ENCODE data around the gene PDCL3. TPM values are rescaled to one million over a fixed set of nuclear protein-coding genes. Genes with fewer than 3 reads are reported as not detected.

The PDCL3 gene
- total RNA-seq (2014; rRNA removed; shearing (Covaris generic); ENCODE audit: low replicate concordance): 9.8 and 16.2 TPM in 2 replicates

DNA sequence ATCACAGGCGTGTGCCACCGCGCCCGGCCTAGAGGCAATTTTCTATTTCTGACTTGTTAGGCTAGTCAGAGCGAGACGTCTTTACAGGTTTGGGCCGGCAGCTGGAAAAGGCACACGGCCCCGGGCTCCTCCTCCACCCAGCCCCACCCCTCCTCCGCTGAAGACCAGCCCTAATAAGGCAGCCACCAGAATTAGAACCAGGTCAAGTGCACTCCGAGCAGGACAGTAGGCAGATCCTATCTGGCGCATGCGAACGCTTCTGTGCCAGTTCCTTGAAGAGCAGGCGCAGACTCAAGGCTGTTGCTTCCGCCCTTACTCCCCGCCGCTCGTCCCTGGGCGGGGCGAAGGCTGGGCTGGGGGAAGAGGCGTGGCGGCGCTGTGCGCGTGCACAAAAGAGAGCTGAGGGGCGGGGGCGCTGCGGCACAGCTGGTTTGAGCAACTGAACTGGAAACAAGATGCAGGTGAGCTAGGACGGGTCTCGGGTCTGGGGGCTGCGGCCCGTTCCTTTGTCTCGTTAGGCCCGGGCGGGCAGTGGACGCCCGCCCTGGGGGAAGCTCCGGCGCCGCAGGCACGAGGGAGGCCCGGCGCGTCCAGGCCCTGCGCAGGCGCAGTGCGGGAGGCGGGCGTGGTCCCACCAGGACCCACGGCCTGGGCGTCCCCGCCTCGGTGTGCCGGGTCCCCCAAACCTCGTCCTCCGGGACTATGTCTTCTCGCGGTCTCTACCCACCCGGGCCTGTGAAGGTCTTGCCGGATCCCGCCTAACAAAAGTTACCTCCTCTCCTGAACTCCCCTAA lies at the start of gene PDCL3:
Gene PDCL3 (plus strand): TSS at position 381 of the 794 bp plus-strand sequence. CDS start 75 bp downstream, at position 456.
- H3K4me1 ChIP-seq (ENCODE audit: low read length): peaks cover 39% of the 10 kb centered on the region
- H3K9ac ChIP-seq (ENCODE audit: low read length): peak within 1 kb of the TSS; percentile 95
- peak within 1 kb of the TSS; percentile 96 for H3K4me3 ChIP-seq (ENCODE audit: low read length)
- no peaks in the 10 kb centered on the region for H3K9me2 ChIP-seq (replicated peaks; ENCODE audit: insufficient read depth, low read length)
- H3K27ac ChIP-seq (ENCODE audit: low read length): peak within 1 kb of the TSS; percentile 89
- DNase-seq: peak; percentile 99
- H3K36me3 ChIP-seq (ENCODE audit: insufficient read depth, low read length): no peaks in the 10 kb centered on the region
- H4K20me1 ChIP-seq (ENCODE audit: insufficient read depth, low read depth, low read length): no peaks in the 10 kb centered on the region
- no peaks in the 10 kb centered on the region for H3K27me3 ChIP-seq (ENCODE audit: low read length)
- H3K9me3 ChIP-seq (ENCODE audit: low read length): no peaks in the 10 kb centered on the region
- peaks cover 22% of the 10 kb centered on the region for H3K79me2 ChIP-seq (ENCODE audit: low read length)
- peak within 1 kb of the TSS; percentile 76 for H2AFZ ChIP-seq (ENCODE audit: low read length)
- peak within 1 kb of the TSS; percentile 92 for H3K4me2 ChIP-seq (ENCODE audit: low read depth, low read length, poor library complexity, severe bottlenecking)

DNA sequence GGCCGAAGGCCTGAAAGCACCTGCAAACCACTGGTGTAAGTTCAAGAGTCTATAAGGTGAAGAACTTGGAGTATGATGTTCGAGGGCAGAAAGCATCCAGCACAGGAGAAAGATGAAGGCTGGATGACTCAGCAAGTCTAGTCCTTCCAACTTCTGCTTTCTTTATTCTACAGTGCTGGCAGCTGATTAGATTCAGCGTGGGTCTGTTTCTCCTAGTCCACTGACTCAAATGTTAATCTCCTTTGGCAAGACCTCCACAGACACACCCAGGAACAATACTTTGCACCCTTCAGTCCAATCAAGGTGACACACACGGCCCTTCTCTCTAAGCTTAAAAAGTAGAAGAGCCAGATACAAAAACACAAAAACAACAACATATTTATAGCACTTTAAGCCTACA lies 49.1 kb upstream of the PDCL3 start:
- H3K27me3 ChIP-seq (ENCODE audit: low read length): no peaks in the 10 kb centered on the region
- peak overlapping the region; percentile 81 for H2AFZ ChIP-seq (ENCODE audit: low read length)
- no peaks in the 10 kb centered on the region for H3K9me2 ChIP-seq (replicated peaks; ENCODE audit: insufficient read depth, low read length)
- H3K4me1 ChIP-seq (ENCODE audit: low read length): peaks cover 8% of the 10 kb centered on the region
- H4K20me1 ChIP-seq (ENCODE audit: insufficient read depth, low read depth, low read length): no peaks in the 10 kb centered on the region
- H3K9me3 ChIP-seq (ENCODE audit: low read length): no peaks in the 10 kb centered on the region
- no peaks in the 10 kb centered on the region for H3K79me2 ChIP-seq (ENCODE audit: low read length)
- H3K9ac ChIP-seq (ENCODE audit: low read length): no peak overlapping the region
- no peak overlapping the region for H3K4me3 ChIP-seq (ENCODE audit: low read length)
- peak; percentile 71 for DNase-seq
- no peaks in the 10 kb centered on the region for H3K36me3 ChIP-seq (ENCODE audit: insufficient read depth, low read length)
- H3K4me2 ChIP-seq (ENCODE audit: low read depth, low read length, poor library complexity, severe bottlenecking): no peak overlapping the region
- H3K27ac ChIP-seq (ENCODE audit: low read length): no peak overlapping the region

- H4K20me1 ChIP-seq (ENCODE audit: insufficient read depth, low read depth, low read length): no peaks in the 10 kb centered on the region
- no peak overlapping the region for H3K4me3 ChIP-seq (ENCODE audit: low read length)
Measured at GRCh38 chr2:100517556-100517955, 45.2 kb upstream of the PDCL3 start.

GRCh38 chr2:100518801-100519200 lies 44.0 kb upstream of the PDCL3 start:
- H3K79me2 ChIP-seq (ENCODE audit: low read length): no peaks in the 10 kb centered on the region
- H3K27me3 ChIP-seq (ENCODE audit: low read length): no peaks in the 10 kb centered on the region
- H3K36me3 ChIP-seq (ENCODE audit: insufficient read depth, low read length): no peaks in the 10 kb centered on the region

More at GRCh38 chr2:100517556-100517955, 45.2 kb upstream of the PDCL3 start:
- Histone ChIP-seq H2AFZ (ENCODE audit: low read length) (no peak overlapping the region), H3K27me3 (ENCODE audit: low read length) (no peaks in the 10 kb centered on the region), H3K36me3 (ENCODE audit: insufficient read depth, low read length) (no peaks in the 10 kb centered on the region), H3K9me2 (replicated peaks; ENCODE audit: insufficient read depth, low read length) (no peaks in the 10 kb centered on the region), H3K9me3 (ENCODE audit: low read length) (no peaks in the 10 kb centered on the region), H3K27ac (ENCODE audit: low read length) (no peak overlapping the region), H3K4me1 (ENCODE audit: low read length) (peaks cover 8% of the 10 kb centered on the region), H3K9ac (ENCODE audit: low read length) (no peak overlapping the region), H3K79me2 (ENCODE audit: low read length) (no peaks in the 10 kb centered on the region), H3K4me2 (ENCODE audit: low read depth, low read length, poor library complexity, severe bottlenecking) (no peak overlapping the region)
- no peak for DNase-seq

DNA sequence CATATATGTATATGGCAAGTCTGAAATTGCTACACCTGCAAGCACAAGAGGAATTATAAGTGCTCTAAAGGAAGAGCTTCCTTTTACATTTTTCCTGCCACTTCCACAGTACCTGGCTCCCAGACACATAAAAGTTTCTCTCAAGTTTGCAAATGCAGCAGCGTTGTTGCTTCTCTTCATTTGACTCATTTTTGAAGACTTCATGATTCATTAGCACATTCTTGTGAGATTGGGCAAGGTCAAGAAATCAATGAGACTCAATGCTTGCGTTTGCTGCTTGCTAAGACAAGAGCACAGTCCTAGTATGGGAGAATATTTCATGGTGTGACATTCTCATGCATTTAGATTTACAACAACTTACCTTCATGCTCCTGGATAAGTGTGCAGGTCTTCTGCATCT lies 42.6 kb upstream of the PDCL3 start:
- Histone ChIP-seq H4K20me1 (ENCODE audit: insufficient read depth, low read depth, low read length) (no peaks in the 10 kb centered on the region), H3K4me2 (ENCODE audit: low read depth, low read length, poor library complexity, severe bottlenecking) (no peak overlapping the region), H3K27ac (ENCODE audit: low read length) (no peak overlapping the region), H3K9me2 (replicated peaks; ENCODE audit: insufficient read depth, low read length) (no peaks in the 10 kb centered on the region), H3K27me3 (ENCODE audit: low read length) (no peaks in the 10 kb centered on the region), H3K36me3 (ENCODE audit: insufficient read depth, low read length) (no peaks in the 10 kb centered on the region), H3K9me3 (ENCODE audit: low read length) (no peaks in the 10 kb centered on the region), H3K4me3 (ENCODE audit: low read length) (no peak overlapping the region), H2AFZ (ENCODE audit: low read length) (no peak overlapping the region), H3K9ac (ENCODE audit: low read length) (no peak overlapping the region), H3K4me1 (ENCODE audit: low read length) (no peaks in the 10 kb centered on the region), H3K79me2 (ENCODE audit: low read length) (no peaks in the 10 kb centered on the region)
- DNase-seq: no peak

More at GRCh38 chr2:100518801-100519200, 44.0 kb upstream of the PDCL3 start:
- no peak overlapping the region for H3K9ac ChIP-seq (ENCODE audit: low read length)
- no peak overlapping the region for H2AFZ ChIP-seq (ENCODE audit: low read length)
- no peak overlapping the region for H3K27ac ChIP-seq (ENCODE audit: low read length)
- H3K4me2 ChIP-seq (ENCODE audit: low read depth, low read length, poor library complexity, severe bottlenecking): no peak overlapping the region
- H3K4me3 ChIP-seq (ENCODE audit: low read length): no peak overlapping the region
- no peaks in the 10 kb centered on the region for H3K9me2 ChIP-seq (replicated peaks; ENCODE audit: insufficient read depth, low read length)
- H3K9me3 ChIP-seq (ENCODE audit: low read length): no peaks in the 10 kb centered on the region
- peaks cover under 1% of the 10 kb centered on the region for H3K4me1 ChIP-seq (ENCODE audit: low read length)
- DNase-seq: no peak
- no peaks in the 10 kb centered on the region for H4K20me1 ChIP-seq (ENCODE audit: insufficient read depth, low read depth, low read length)

GRCh38 chr2:100522430-100522829 lies 40.4 kb upstream of the PDCL3 start:
- DNase-seq: no peak
- Histone ChIP-seq H3K27me3 (ENCODE audit: low read length) (no peaks in the 10 kb centered on the region), H3K9me2 (replicated peaks; ENCODE audit: insufficient read depth, low read length) (no peaks in the 10 kb centered on the region), H3K4me2 (ENCODE audit: low read depth, low read length, poor library complexity, severe bottlenecking) (no peak overlapping the region), H2AFZ (ENCODE audit: low read length) (no peak overlapping the region), H3K36me3 (ENCODE audit: insufficient read depth, low read length) (no peaks in the 10 kb centered on the region), H3K79me2 (ENCODE audit: low read length) (no peaks in the 10 kb centered on the region), H3K9ac (ENCODE audit: low read length) (no peak overlapping the region), H3K4me1 (ENCODE audit: low read length) (no peaks in the 10 kb centered on the region), H3K4me3 (ENCODE audit: low read length) (no peak overlapping the region), H4K20me1 (ENCODE audit: insufficient read depth, low read depth, low read length) (no peaks in the 10 kb centered on the region), H3K9me3 (ENCODE audit: low read length) (no peaks in the 10 kb centered on the region), H3K27ac (ENCODE audit: low read length) (no peak overlapping the region)

GRCh38 chr2:100524331-100524730 lies 38.5 kb upstream of the PDCL3 start:
- Histone ChIP-seq H3K4me2 (ENCODE audit: low read depth, low read length, poor library complexity, severe bottlenecking) (no peak overlapping the region), H3K9ac (ENCODE audit: low read length) (no peak overlapping the region), H2AFZ (ENCODE audit: low read length) (no peak overlapping the region), H3K4me3 (ENCODE audit: low read length) (no peak overlapping the region), H3K9me3 (ENCODE audit: low read length) (no peaks in the 10 kb centered on the region), H3K9me2 (replicated peaks; ENCODE audit: insufficient read depth, low read length) (no peaks in the 10 kb centered on the region), H3K4me1 (ENCODE audit: low read length) (no peaks in the 10 kb centered on the region), H3K36me3 (ENCODE audit: insufficient read depth, low read length) (no peaks in the 10 kb centered on the region), H3K27me3 (ENCODE audit: low read length) (no peaks in the 10 kb centered on the region), H3K79me2 (ENCODE audit: low read length) (no peaks in the 10 kb centered on the region), H4K20me1 (ENCODE audit: insufficient read depth, low read depth, low read length) (no peaks in the 10 kb centered on the region), H3K27ac (ENCODE audit: low read length) (no peak overlapping the region)
- DNase-seq: no peak

GRCh38 chr2:100526868-100527267 lies 35.9 kb upstream of the PDCL3 start:
- H3K4me2 ChIP-seq (ENCODE audit: low read depth, low read length, poor library complexity, severe bottlenecking): no peak overlapping the region
- H3K9ac ChIP-seq (ENCODE audit: low read length): no peak overlapping the region
- H3K27ac ChIP-seq (ENCODE audit: low read length): no peak overlapping the region
- no peak overlapping the region for H2AFZ ChIP-seq (ENCODE audit: low read length)
- H3K9me2 ChIP-seq (replicated peaks; ENCODE audit: insufficient read depth, low read length): no peaks in the 10 kb centered on the region
- H3K4me1 ChIP-seq (ENCODE audit: low read length): no peaks in the 10 kb centered on the region
- H3K27me3 ChIP-seq (ENCODE audit: low read length): no peaks in the 10 kb centered on the region
- H4K20me1 ChIP-seq (ENCODE audit: insufficient read depth, low read depth, low read length): no peaks in the 10 kb centered on the region
- no peaks in the 10 kb centered on the region for H3K36me3 ChIP-seq (ENCODE audit: insufficient read depth, low read length)
- H3K79me2 ChIP-seq (ENCODE audit: low read length): no peaks in the 10 kb centered on the region
- no peak for DNase-seq
- H3K4me3 ChIP-seq (ENCODE audit: low read length): no peak overlapping the region
- H3K9me3 ChIP-seq (ENCODE audit: low read length): no peaks in the 10 kb centered on the region

All from Karpas-422 (cell line).